T-helper 2 cell treated with Interferon-gamma antibody and Interleukin-4, amounts not matched to agents 5 μg/mL and 100 μg/mL, for 36 hours (primary cell): Measurements from ENCODE around the gene CCL13.

ENCODE experiments used
- DNase-seq: peaks from one replicate; pipeline ENCODE4 v3.0.0; 2021; ENCODE audit warnings: low spot score
- H3K27ac Mint-ChIP-seq: one replicate; pipeline ENCODE4 v1.8.0; 2021; ENCODE audit warnings: mild to moderate bottlenecking, mixed read lengths
- H3K27me3 Mint-ChIP-seq: one replicate; pipeline ENCODE4 v1.8.0; 2021; ENCODE audit warnings: low read depth, mixed read lengths
- H3K36me3 Mint-ChIP-seq: one replicate; pipeline ENCODE4 v1.8.0; 2021; ENCODE audit warnings: low read depth, mixed read lengths
- H3K4me1 Mint-ChIP-seq: one replicate; pipeline ENCODE4 v1.8.0; 2021; ENCODE audit warnings: low read depth, mixed read lengths
- H3K4me3 Mint-ChIP-seq: one replicate; pipeline ENCODE4 v1.8.0; 2022; ENCODE audit warnings: mild to moderate bottlenecking, moderate library complexity, mixed read lengths
- H3K9me3 Mint-ChIP-seq: one replicate; pipeline ENCODE4 v1.8.0; 2021; ENCODE audit warnings: mixed read lengths

The CCL13 gene

DNA sequence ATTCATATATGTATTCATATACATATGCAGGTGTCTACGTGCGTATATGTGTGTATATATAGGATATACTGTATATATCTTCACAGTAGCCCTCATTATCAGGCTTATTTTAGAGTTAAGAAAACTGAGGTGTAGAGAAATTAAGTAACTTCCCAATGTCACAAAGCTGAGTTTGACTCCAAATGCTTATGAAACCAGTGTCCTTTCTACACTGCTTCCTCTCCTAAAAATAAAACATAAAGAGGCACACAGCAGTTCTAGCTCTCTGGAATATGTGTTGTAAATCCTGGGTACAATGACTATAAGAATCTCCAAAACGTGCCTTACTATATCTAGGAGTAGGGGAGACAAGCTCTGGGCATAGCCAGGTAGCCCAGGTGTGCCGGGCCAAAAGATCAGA, 46.7 kb downstream of the CCL13 start:
- no peak for DNase-seq
- Mint-ChIP-seq H3K27ac (no peak overlapping the region), H3K27me3 (no peaks in the 10 kb centered on the region), H3K36me3 (no peaks in the 10 kb centered on the region), H3K4me1 (peaks cover 32% of the 10 kb centered on the region), H3K9me3 (no peaks in the 10 kb centered on the region), H3K4me3 (no peak overlapping the region)

DNA sequence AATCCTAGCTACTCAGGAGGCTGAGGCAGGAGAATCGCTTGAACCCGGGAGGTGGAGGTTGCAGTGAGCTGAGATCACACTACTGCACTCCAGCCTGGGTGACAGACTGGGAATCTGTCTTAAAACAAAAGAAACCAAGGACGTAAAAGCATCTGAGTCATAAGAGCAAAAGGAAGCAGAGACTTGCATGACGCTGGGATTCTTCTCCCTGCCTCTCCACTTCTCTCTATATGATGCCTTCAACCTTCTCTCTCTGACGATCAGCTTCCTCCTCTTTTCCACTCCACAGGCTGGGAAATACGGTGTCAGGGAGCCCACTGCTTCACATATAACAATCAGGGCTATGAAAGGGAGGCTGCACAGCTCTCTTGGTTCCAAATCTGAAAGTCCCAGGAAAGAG, 49.9 kb downstream of the CCL13 start:
- H3K4me3 Mint-ChIP-seq: no peak overlapping the region
- peaks cover 22% of the 10 kb centered on the region for H3K27me3 Mint-ChIP-seq
- peaks cover 13% of the 10 kb centered on the region for H3K4me1 Mint-ChIP-seq
- H3K36me3 Mint-ChIP-seq: no peaks in the 10 kb centered on the region
- H3K27ac Mint-ChIP-seq: no peak overlapping the region
- H3K9me3 Mint-ChIP-seq: no peaks in the 10 kb centered on the region
- no peak for DNase-seq
